Activated T-cell treated with anti-CD3 and anti-CD28 coated beads for 1 hour (primary cell): ENCODE results near the gene TMEM87B.

Experiments
- DNase-seq: peaks from one replicate; pipeline ENCODE4 v3.0.0-alpha.2; 2020; ENCODE audit warnings: low read depth

Gene TMEM87B

GRCh38 chr2:112166806-112167499 is 111.9 kb downstream of the TMEM87B start:
- no peak for DNase-seq

GRCh38 chr2:112168422-112169124 is 113.5 kb downstream of the TMEM87B start:
- DNase-seq = no peak
